Colon (tissue), 2 donors: ENCODE measurements around the gene MEI1.
"Not testable (repeated sequence)": the region's sequence is repeated elsewhere in the genome, so short reads cannot be mapped to it uniquely, and the experiment has no call there.

Source experiments
- FAIRE-seq: peaks from 2 replicates; lab custom pipeline; 2012; peaks lifted over from hg19 to GRCh38; lab: Jason Lieb, UNC
- donor health status: control.
- donor health status: control.

MEI1 gene

DNA sequence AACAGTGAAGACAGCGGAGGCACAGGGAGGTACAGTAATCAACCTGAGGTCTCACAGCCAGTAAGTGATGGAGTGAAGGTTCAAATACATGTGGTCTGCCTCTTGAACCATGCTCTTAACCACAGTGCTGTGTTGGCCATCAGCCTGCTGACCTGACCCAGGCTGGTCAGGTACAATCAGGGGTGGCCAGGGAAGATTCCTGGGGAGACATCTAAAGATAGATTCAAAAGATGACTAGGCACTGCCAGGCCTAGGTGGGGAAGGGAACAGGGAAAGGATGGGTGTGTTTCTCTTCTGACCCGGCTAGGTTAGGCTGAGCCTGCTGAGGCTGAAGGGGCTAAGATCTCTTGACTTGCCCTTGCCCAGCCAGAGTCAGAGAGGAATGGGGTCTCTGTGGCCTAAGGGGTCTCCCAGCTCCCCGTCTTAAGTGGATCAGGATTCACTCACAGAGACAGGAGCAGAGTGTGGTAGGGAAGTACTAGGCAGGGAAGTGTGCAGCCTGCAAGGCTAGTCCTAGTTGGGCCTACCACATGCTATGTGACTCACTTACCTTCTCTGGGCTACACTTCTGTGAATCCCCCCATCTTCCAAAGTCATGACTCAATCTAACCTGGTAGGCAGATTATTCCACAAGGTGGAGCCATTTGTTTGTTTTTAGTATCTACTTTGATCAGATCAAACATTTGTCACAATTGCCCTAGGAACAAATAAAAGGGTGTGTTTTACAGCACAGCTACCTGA, 123.2 kb downstream of the MEI1 start:
- FAIRE-seq = peak; percentile 71

DNA sequence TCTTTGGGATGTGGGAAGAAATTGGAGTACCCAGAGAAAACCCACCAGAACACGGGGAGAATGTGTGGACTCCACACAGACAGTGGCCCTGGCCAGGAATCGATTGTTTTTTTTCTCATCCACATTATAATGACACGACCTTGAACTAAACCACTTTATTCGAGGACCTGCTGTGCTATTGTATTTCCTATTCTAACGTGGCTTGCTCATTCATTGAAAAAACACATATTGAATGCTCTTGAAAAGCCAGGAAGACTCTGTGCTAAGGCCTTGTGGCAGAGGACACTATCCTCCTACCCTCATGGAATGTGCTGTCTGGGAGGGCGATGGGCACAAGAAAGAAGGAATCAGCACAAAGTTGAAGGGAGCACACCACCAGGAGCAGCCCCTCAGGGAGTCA, 124.5 kb downstream of the MEI1 start:
- FAIRE-seq = no peak

DNA sequence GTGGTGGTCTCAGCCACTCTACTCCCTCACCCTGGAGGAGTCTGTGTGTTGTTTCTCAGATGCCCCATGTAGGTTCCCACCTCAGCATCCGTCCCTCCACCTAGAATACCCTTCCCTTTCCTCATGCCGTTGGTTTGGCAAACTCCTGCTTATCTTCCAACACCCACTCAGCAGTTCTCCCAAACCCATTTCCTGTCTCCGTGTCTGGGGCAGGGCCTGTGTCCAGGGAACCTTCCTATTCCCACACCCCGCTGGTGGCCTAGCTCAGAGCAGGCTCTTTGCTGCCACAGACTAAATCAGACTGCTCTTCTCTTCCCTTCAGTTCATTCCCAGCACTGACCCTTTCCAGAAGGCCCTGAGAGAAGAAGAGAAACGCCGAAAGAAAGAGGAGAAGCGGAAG, 126.1 kb downstream of the MEI1 start:
- no peak for FAIRE-seq

GRCh38 chr22:41826021-41826420, 126.7 kb downstream of the MEI1 start:
- no peak for FAIRE-seq

DNA sequence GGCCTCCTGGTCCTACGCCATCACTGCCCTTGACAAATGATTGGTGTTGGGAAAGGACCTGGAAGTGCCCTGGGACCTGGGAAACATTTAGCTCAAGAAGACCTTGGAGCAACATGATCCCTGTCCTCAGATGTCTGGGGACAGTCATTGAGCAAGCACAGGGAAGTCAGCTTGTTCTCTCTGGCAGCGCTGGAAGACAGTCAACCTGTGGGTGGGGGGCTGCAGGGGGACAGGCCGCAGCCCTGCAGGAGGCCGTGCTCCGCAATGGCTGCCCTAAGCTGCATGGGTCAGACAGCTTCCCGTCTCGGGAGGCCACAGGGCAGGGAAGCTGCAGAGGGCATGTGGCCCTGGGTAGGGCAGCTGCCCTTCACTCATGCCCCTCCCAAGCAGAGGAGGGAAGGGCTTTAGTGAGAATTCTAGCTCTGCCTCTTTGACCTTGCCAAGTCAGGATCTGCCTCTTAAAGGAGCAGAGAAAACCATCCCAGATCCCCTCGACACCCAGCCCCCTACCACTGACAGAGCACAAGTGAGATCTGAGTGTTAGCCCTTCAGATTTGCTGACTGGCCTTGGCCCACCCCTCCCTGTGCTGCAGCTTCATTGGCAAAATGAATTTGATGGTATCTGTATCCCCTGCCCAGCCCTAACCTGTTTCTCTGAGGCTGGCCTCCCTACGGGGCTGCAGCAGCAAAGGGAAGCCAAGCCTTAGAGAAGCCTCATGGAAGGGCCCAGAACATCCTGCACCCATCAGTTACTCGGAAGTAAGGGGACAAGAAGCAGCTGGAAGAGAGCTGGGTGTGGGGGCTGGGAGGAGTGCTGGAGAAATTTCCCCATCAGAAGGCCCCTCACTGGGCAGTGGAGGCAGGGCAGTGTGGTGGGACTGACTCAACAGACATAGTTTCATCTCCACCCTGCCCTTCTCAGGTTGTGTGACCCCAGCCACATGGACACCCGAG, 127.4 kb downstream of the MEI1 start:
- FAIRE-seq = no peak

- no peak for FAIRE-seq
Measured at GRCh38 chr22:41827671-41828070, 128.4 kb downstream of the MEI1 start.

DNA sequence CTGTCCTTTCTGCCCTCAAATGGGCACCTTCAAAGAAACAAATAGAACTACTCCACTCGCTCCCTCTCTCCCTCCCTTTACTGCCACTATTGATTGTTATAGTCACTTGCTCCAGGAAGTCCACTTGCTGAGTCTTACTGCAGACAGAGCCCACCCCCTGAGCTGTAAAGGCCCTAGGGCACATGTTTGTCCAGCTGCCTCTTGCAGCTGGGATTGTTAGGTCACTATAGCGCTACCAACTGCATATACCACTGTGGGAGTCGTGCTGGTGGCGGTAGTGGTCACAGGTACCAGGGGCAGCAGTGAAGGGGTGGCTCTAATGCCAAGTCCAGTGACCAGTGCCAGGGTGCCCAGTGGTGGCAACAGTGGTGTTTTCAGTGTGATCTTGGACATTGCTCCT, 129.2 kb downstream of the MEI1 start:
- no peak for FAIRE-seq

DNA sequence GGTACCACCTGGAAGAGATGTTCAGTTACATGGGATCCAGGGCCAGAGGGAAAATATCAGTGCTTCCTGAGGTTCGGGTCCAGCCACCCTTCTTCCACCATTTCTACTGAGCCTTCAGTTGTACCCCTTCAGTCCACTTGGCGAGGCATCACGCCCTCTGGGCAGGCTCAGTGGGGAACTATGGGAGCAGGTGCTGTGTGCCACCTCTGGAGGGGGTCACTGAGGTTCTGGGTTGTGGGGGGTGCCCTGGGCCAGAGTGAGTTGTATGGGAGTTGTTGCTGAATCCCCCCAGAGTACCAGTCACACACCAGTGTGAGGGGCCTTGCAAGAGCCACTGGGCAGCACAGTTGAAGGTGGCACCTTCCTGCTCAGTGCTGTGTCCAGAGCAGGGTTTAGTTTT, 130.9 kb downstream of the MEI1 start:
- FAIRE-seq = no peak

DNA sequence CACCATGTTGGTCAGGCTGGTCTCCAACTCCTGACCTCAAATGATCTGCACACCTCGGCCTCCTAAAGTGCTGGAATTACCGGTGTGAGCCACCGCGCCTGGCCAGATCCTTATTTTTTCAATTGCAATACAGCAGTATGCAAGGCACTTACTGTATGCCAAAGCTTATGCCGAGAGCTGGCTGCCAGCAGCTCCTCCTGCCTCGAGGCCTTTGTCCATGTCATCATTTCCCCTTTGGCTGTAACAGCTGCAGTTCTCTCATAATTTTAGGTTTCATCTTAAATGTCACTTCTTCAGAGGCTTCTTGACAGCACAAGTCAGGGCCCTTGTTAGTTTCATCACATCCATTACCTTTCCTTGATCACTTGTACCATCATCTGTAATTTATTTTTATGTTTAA, 132.1 kb downstream of the MEI1 start:
- FAIRE-seq = no peak

DNA sequence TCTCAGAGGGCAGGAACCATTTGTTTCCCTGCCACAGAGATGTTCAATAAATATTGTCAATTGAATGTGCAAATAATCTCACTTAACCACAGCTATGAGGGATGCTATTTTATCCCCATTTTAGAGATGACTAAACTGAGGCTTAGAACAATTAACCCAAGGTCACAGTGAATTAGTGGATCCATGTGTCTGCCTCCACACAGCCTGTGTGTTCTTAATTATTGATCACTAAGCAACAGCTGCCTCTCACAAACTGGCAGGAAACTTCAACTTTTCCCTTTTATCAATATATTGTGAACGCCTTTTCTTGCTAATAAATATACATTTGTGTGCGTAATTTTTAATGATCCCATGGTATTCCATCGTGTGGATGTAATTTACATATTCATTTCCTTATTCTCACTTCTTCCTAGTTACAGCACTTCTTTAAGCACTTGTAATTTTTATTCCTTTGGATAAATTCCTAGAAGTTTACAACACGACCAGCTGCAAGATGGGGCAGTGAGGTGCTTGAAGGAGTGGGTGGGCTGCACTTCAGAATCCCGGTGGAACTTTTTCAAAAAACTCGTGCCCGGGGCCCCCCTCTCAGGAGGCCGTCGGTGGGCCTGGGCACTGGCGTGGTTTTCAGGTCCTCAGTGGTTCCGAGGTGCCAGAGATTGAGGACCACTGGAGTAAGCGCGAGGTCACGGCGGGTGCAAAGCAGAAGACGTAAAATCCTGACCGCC, 132.7 kb downstream of the MEI1 start:
- no peak for FAIRE-seq

DNA sequence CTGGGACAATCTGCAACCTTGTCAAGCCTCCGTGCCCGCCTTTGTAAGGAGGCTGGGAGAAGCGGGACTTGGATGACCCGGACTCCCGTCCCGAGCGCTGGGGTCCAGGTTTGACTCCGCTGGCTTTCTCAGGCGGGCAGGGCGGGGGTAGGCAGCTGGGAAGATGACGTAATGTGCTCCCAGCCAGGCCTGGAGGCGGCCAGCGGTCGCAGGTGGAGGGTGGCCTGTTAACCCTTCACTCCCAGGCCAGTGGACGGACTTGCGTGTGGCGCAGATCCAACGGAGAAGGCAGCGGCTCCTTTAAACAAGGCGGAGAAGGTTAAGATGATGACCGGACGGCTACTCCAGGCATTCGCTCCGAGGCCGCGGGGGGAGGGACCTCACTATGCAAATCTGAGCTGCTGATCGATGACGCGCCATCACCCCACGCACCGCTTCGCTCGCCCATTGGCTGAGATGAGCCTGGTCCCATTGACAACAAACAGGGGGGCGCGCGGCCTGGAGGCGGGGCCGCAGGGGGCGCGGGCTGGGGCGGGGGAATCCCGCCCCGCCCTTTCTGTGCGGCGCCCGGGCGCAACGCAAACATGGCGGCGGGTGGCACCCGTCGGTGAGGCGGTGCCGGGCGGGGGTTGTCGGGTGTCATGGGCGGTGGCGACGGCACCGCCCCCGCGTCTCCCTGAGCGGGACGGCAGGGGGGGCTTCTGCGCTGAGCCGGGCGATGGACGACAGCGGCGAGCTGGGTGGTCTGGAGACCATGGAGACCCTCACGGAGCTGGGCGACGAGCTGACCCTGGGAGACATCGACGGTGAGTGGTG, 133.5 kb downstream of the MEI1 start, which contains the start of gene SREBF2:
Gene SREBF2, plus strand, starts transcription at position 553 of the 816 bp plus-strand sequence. Its CDS starts 166 bp downstream, at position 719.
- no peak for FAIRE-seq

GRCh38 chr22:41833369-41834004, 134.2 kb downstream of the MEI1 start:
- FAIRE-seq = no peak

GRCh38 chr22:41834005-41834944, 135.0 kb downstream of the MEI1 start:
- no peak for FAIRE-seq

DNA sequence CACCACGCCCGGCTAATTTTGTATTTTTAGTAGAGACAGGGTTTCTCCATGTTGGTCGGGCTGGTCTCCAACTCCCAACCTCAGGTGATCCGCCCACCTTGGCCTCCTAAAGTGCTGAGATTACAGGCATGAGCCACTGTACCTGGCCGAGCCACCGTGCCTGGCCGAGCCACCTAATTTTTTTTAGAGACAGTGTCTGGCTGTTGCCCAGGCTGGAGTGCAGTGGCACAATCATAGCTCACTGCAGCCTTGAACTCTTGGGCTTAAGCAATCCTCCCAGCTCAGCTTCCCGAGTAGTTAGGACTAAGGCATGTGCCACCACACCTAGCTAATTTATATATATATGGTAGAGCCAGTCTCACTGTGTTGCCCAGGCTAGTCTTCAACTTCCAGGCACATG, 136.2 kb downstream of the MEI1 start:
- not testable (repeated sequence) for FAIRE-seq

DNA sequence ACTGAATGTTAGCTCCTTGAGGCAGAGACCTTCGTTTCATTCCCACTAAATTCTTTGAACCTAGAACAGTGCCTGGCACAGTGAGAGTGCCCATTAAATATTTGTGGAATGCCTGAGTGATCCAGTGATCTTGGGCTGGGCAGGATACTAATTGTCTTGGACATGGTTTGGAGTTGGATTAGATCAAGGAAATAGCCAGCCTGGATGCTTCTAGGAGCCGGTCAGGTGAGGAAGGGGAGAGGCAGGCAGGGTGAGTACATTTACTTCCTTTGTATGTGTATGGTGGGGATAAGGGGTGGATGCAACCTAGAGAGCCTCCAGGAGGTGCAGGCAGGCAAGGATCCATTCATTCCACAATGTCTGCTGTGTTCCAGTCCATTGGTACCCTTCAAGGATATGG, 137.2 kb downstream of the MEI1 start:
- no peak for FAIRE-seq

GRCh38 chr22:41838842-41839618, 139.7 kb downstream of the MEI1 start:
- FAIRE-seq = no peak

DNA sequence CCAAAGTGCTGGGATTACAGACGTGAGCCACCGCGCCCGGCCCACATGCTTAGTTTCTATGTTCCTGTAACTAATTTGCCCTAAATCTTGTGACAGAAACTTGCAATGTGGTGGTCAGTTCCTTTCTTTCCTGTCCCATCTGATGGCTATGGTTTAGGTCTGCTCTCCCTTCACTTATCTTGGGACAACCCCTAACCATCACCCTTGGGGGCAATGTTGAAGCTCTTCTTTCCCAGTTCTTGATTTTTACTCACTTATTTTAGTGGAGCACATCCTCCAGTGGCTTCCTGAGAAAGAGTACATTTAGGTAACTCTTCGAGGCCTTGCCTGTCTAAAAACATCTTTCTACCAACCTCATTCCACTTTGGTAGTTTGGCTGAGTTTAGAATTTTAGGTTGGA, 140.9 kb downstream of the MEI1 start:
- no peak for FAIRE-seq

DNA sequence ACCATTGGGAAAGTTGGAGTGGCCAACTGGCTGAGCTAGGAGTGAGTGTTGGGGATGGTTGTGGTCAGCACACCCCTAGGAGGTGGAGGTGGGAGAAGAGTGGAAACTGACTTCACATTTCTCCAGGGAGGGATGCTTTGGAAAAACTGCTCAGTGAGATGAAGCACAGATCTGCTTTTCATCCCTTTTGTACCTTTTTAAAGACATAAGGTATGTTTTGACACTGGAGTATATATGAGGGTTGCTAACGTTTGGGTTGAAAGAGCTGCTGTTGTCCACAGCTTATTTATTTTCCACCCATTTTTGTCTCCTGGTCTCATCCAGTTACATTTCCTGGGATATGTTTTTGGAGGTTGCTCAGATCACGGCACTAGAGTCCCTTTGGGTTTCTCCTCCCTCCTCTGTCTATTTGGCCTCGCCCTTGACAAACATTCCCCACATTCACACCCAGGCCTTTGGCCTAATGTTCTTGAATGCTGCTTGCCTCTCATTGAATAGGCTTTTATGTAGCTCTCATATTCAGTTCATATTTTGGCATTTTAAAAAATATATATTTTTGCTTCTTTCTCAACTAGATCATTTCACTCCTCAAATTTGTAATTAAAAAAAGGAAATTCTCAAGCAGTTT, 141.9 kb downstream of the MEI1 start:
- no peak for FAIRE-seq
